GM19035 (cell line): ENCODE measurements around the gene PEPD.
"Not testable (repeated sequence)": the region's sequence is repeated elsewhere in the genome, so short reads cannot be mapped to it uniquely, and the experiment has no call there.

ENCODE experiments used
- ATAC-seq: cut with Tn5 transposase; IDR thresholded peaks from one replicate; pipeline ENCODE4 v1.9.1; 2021; ENCODE audit not compliant: unreplicated experiment

The PEPD gene

DNA sequence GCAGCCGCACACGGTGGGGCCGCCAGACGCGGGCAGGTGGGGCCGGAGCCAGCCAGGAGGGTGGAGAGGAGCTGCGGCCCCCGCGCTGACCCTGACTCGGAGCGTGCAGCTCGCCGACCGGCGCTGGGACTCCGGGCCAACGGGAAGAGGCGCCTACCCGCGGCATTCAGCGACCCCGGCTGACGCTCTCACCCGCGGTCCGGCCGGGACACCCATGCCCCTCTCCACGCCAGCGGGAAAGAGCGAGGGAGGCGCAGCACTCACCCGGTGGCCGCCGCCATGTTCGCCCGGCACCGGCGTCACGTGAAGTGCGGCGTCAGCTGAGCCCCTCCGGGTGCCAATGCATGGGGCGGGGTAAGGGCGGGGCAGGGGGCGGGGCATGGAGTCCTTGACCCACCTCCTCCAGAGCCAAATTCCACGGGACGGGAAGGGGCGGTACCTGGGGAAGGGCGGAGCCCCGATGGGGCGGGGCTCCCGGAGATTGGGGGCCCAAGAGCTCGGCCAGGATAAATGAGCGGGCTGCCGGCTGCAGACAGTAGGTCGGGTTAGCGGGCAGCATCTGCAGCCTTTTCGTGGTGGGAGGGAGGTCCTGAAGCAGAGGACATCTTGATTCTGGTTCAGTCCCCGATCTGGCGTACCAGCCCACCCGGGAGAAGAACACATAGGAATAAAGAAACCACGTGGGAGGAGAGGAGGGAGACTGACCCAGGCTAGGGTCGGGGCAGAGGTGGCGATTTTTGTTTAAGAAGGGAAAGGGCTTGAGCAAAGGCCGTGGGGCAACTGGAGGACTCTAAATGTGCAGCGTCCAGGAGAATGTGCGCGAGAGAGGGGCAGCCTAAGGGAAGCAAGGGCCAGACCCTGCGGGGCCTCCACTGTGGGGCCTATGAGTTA is at the start of gene PEPD:
Gene PEPD (minus strand): TSS at position 312 of the 891 bp plus-strand sequence. CDS start 31 bp downstream, at position 281.
- ATAC-seq: peak; percentile 88

DNA sequence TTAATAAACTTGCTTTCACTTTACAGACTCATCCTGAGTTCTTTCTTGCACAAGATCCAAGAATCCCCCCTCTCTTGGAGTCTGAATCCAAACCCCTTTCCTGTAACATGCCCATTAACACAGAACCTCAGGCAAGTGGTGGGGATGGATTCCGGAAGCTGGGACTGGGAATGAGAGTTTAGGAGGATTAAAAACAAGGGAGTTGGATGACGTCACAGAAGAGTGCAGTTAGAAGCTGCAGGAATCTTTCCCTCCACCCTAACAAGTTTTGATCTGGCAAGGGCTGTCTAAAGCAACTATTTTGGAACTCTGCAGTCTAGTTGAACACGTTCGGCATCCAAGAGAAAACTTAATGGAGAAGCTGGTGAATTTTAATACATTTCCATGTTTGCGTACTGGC is 48.2 kb upstream of the PEPD start:
- no peak for ATAC-seq

DNA sequence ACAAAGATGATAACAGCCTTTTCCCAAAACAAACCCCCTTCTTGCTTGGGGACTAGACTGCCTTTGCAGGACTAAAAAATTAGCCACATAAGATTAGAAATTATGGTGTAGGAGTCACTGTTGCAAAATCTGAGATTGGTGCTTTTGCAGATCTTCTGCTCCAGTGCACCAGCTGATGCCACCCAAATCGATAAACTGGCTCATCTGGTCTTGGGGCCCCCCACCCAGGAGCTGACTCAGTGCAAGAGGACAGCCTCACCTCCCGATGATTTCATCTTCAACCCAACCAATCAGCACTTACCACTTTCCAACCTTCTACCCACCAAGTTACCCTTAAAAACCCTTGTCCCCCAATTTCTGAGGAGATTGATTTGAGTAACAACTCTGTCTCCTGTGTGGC is 47.1 kb upstream of the PEPD start:
- no peak for ATAC-seq

DNA sequence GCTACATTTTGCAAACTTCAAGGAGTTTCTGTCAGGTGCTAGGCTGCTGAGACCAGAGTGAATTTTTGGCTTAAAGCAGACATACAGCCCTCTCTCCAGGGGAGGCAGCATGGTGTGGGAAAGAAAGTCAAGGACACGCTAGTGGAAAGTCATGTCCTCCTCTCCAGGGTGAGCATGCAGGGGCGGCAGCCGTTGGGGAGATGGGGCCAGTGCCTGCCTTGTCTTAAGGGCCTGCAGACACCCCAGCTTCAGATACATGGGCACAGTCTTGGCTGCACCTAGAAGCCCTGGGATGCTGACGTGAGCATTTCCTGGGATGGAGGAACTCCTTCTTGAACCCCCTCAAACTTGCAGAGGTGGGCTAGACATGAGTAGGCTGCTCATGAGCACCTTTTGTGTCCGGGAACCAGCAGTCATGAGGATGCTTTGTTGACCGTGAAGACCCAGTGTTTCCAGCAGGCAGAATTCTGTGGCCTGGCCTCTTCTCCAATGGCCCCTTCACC is 43.3 kb upstream of the PEPD start:
- ATAC-seq: no peak

DNA sequence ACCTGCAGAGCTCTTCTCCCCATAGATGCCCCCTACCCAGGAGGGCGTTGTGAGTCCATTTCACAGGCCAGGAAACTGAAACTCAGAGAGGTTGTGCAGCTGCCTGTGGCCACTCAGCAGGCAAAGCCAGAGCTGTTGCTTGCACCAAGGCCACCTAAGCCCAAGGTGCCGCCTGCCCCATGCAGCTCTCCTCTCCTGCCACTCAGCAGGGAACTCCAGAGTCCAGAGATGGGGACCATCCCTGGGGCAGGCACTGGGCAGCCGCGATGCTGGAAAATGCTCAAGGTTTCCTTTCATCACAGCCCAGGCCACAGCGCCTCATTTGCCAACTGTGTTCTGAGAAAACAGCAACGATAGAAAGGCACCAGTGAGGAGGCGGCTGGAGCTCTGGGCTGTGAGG is 41.0 kb upstream of the PEPD start:
- no peak for ATAC-seq

DNA sequence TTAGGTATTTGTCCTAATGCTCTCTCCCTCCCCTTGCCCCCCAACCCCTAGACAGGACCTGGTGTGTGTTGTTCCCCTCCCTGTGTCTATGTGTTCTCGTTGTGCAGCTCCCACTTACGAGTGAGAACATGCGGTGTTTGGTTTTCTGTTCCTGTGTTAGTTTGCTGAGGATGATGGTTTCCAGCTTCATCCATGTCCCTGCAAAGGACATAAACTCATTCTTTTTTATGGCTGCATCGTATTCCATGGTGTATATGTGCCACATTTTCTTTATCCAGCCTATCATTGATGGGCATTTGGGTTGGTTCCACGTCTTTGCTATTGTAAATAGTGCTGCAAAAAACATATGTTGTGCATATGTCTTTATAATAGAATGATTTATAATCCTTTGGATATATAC is 40.1 kb upstream of the PEPD start:
- not testable (repeated sequence) for ATAC-seq

DNA sequence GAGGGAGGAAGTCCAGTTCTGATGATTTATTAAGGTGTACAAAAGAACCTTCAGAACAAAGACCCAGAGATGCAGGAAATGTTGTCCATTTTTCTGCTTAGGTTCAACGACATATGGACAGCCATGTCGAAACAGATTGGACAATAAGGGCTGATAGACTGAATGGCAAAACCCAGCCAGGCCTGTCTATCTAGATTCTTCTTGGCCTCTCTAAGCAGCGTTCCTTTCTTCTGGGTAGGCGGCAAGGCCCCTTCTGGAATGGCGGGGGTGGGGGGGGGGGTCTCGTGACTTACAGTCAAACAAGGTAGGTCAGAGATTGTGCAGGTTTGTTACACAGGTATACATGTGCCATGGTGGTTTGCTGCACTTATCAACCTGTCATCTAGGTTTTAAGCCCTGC is 39.7 kb upstream of the PEPD start:
- no peak for ATAC-seq

DNA sequence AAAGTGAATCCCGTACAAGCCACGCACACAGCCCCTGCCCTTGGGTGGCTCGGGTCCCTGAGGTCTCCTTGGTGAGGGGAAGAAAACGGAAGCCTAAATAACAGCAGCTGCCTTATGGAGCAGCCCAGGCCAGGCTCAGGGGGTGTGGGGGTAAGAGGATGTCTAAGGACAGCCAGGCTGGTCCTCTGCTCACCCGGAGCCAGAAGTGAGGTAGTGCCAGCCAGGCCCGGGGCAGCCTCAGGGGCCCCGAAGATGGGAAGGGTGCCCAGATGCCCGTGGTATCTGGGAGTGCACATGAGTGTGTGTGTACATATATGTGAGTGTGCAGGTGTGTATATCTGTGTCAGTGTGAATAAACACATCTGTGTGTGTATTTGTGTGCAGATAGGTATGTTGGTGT is 38.4 kb upstream of the PEPD start:
- no peak for ATAC-seq

DNA sequence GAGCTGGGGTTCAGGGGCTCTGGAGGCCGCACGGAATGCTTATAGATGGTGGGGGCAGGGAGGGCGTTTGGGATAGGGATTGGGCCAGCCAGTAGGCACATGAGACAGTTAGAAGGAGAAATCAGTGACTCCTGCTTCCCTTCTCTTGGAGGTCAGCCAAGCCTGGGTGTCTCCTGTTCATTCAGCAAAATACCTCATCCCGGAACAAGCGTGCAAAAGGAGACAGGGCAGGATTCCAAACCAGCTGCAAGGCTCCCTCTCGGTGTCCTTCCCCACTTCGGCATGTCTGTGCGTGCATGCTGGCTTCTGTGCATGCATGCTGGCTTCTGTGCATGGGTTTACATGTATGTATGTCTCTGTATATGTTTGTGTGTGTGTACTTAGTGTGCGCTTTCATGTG is 37.3 kb upstream of the PEPD start:
- ATAC-seq: no peak

DNA sequence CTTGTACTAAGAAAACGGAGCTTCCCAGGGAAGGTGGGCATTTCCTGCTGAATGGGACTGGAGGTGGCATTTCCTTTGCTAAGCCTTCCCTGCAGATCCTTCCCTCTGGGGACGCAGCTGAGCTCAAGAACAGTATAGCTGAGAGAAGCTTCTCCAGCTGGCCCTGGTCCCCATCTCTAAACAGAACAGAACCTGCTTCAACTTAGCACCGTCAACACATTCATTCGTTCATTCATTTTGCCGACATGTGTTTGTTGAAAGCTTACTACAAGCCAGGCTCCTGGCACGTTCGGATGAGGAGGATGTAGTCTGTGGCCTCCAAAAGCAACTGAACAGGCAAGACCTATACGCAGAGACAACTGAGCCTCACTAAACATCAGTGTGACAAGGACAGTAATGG is 36.6 kb upstream of the PEPD start:
- ATAC-seq: no peak

DNA sequence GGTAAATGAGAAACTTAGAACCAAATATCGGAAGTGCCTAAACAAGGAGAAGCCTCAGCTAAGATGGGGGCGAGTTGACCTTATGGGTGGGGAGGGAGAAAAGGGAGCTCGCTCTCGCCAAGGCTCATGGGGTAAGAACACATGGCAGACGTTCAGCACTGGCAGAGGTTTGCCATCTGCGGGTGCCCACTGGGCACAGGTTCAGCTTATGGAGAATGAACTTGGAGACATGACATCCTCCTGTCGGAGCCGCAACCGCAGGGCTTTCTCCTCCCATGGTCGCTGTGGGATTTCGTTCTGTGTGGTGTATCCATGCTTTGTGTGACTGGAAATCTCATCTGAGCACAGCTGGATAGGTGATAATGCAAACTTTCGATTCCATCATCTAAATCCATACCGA is 36.1 kb upstream of the PEPD start:
- ATAC-seq: no peak

DNA sequence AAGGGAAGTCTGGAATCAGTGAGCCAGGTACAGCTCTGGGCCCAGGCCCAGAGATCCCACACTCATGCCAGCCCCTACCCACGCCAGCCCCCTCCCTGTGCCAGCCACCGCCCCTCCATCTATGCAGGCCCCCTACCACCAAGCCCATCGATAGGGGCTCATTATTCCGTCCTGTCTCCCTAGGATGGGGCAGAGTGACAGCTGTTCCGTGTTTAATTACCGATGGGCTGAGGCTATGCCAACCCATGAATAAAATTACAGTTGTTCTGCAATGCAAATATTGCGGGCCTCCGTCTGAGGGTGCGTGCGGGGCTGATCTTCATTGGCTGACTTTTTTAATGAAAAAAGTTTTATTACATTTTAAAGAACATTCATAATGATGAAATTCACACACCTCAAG is 35.6 kb upstream of the PEPD start:
- ATAC-seq: no peak

DNA sequence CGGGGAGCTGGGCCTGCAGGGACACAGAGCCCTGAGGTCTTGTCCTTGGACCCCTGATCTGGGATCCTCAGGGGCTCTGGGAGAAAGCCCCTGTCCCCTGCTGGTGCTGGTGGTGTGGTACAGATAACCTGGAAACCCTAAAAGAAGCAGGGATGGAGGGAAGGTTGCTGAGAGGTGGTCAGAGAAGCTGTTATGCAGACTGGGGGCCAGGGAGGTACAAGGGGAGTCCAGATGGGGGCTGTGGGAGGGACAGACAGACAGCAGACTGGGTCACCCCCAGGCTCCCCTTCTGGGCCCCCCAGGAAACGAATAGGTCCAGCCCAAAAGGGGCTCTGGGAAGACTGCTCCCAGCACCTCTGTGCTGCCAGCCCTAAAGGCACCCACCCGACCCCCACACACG is 34.7 kb upstream of the PEPD start:
- no peak for ATAC-seq

DNA sequence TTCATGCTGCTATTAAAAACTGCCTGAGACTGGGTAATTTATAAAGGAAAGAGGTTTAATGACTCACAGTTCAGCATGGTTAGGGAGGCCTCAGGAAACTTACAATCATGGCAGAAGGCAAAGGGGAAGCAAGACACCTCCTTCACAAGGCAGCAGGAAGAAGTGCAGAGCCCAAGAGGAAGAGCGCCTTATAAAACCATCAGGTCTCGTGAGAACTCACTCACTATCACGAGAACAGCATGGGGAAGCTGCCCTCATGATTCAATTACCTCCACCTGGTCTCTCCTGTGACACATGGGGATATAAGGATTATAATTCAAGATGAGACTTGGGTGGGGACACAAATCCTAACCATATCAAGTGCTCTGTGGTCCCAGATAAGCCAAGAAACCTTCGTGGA is 34.1 kb upstream of the PEPD start:
- ATAC-seq: not testable (repeated sequence)

DNA sequence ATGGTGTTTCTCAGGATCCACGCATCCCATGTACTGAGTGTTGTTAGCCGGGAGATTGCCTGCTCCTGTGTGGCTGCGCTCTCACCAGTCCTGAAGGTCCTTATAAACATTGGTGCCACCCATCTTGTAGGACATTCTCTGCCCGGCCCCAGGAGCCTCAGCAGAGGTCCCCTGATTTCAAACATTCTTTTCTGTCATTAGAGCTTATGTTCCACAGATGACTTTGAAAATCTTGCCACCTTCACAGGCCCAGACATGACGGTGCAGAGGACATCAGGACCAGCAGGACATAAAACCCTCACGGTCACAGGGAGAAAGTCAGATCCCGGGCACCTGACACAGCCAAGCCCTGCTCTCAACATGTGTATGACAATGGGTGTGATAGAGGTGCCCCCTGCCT is 33.2 kb upstream of the PEPD start:
- no peak for ATAC-seq

DNA sequence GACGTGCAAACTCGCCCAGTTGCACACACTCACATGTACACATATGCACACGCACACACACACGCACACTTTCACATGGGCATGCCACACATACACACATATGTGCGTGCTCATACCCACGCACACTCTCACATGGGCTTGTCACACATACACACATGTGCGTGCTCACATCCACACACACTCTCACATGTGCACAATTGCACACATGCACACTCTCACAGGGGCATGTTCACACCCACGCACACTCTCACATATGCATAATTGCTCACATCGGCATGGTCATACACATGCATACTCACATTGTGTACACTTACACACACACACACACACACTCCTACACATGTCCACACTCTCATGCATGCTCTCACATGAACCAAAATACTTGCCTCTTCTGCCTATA is 32.8 kb upstream of the PEPD start:
- no peak for ATAC-seq

DNA sequence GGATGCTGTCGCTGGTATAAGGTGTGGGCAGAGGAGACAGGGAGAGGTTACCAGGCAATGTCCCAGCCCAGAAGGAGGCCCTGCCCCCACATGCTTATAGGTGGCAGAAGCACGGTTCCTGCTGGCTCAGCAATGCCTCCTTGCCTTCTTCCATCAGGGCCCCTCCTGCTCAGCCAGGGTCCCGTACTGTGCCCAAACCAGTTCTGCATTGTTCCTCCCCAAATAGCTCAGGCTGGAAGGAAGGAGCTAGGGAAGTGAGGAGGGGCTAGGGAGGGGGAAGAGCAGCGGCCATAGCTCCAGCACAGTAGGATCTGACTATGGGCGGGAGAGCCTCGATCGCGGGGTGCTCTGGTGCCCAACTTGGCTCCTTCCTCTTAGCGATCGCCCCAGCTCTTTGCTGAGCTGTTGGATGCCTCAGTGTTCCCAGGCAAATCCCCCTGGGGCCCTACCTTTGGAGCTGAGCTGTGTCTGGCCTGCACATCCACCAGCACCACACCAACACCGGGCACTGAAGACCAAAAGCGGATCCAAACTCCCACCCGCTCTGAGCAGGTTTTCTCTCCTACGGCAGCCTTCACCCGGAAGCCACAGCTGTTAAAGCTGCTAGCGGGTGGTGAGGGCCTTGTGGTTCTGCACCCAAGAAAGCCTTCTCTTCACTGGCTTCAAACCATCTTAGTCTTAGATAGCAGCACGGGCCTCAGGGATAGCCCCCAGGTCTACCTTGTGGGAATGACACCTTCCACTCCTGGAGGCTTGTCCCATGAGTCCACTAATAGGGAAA is 32.1 kb upstream of the PEPD start:
- no peak for ATAC-seq

DNA sequence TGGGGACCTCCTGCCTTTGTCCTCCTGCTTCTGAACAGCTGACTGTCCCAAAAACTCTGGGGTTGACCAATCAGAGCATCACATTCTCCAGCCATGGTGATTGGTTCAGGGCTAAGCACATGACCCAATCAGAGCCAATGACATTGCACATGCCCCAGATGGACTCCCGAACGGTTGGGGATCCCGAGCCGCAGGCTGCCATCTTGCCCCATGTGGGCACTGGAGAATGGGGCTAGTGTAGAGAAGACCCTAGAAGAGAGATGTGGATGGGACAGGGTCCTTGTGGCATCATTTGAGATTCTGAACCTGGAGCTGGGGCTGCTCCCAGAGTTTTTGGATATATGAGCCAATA is 31.3 kb upstream of the PEPD start:
- no peak for ATAC-seq

DNA sequence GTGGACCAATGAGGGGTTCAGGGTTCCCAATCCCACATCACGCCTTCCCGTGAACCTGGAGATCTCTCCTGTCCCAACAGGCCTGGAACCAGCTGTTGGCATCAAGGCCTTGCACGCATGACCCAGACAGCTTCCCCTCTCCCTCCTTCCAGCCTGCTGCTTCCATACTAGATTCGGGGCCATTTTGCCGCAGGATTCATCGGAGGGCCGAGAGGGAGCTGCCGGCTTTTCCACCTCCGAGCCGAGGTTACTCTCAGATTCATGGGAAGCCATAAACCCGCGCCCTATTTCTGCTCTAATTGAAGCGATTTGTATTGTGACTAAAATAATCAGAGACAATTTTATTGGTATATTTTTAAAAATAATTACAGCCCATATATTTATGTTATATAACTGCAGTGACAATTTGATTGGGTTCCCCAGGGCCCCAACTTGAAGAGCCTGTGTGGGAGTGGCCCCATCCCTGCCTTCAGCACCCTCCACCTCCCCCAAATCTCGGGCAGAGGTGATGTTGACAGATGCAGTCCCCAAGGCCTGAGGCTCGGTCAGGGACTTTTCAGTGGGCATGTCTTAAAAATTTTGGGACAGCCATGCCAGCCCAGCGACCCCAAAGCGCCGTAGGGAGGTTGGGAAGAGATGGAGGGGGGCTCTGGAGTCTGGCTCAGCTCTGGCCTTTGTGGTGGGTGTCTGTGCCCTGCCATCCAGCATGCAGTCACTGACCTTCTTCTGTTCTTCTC is 30.8 kb upstream of the PEPD start:
- no peak for ATAC-seq

DNA sequence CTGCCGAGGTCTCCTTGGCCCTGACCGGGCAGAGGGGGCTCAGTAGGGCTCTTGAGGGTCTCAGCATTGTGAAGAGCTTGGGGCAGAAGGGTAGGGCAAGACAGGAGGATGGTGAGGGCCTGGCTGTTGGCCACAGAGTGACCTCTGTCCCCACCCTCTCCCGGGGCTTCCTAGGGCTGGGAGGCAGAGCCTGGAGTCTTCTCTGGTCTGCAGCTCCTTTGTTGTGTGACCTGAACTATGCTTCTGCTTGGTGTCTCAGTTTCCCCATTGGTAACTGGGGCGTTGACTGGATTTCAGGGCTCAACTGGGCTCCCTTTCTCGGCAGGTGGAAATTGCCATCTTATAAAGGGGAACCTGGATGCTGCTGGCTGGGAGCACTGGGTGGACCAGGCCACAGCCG is 30.1 kb upstream of the PEPD start:
- ATAC-seq: no peak

DNA sequence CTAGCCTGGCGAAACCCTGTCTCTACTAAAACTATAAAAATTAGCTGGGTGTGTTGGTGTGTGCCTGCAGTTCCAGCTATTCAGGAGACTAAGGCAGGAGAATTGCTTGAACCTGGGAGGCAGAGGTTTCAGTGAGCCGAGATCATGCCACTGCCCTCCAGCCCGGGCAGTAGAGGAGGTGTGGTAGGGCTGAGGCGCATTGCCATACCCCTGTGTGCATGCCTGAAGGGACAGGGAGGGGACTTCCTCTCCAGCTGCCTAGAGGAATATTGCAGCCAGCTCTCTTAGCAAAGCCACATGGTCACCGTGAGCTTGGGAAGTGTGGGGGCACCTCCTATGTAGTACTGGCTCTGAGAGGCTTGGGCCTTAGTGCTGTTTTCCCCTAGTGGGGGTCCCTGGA is 29.2 kb upstream of the PEPD start:
- ATAC-seq: no peak

DNA sequence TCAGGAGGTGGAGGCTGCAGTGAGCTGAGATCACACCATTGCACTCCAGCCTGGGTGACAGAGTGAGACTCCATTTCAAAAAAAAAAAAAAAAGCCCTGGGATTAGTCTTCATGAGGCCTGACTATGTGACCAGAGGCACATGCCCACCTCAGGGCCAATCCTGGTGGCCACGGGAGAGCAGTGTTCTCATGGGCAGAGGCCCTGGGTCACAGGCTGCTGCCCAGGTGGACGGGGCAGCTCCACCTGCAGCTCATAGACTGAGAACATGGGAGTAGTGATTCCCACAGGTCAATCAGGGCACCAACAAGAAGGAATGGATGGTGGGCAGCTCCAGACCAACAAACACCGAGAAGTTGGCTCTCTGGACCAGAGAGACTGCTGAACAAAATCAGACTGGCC is 26.1 kb upstream of the PEPD start:
- no peak for ATAC-seq
